BLaER1 treated with 17β-estradiol and CSF1 and Interleukin-3, amounts not matched to agents 10 nM and 100 nM (cell line): ENCODE measurements around the gene SCARF1.

Source experiments
- H3K27ac ChIP-seq, 11 experiments: shearing (Covaris generic); formaldehyde crosslinking; 2 replicates each; pipeline ENCODE4 v1.8.1; 2022
- H3K27me3 ChIP-seq, 11 experiments: shearing (Covaris generic); formaldehyde crosslinking; 2 replicates each; pipeline ENCODE4 v1.8.1; 2022
- H3K36me3 ChIP-seq, 11 experiments: shearing (Covaris generic); formaldehyde crosslinking; 2 replicates each; pipeline ENCODE4 v1.8.1; 2022
- H3K4me1 ChIP-seq, 10 experiments: shearing (Covaris generic); formaldehyde crosslinking; 2 replicates each; pipeline ENCODE4 v1.8.1; 2022
- H3K4me2 ChIP-seq, 11 experiments: shearing (Covaris generic); formaldehyde crosslinking; 2 replicates each; pipeline ENCODE4 v1.8.1; 2022
- H3K4me3 ChIP-seq, 10 experiments: shearing (Covaris generic); formaldehyde crosslinking; 2 replicates each; pipeline ENCODE4 v1.8.1; 2022
- H3K9ac ChIP-seq, 11 experiments: shearing (Covaris generic); formaldehyde crosslinking; 2 replicates each; pipeline ENCODE4 v1.8.1; 2022
- H3K9me3 ChIP-seq, 11 experiments: shearing (Covaris generic); formaldehyde crosslinking; replicated peaks in 1 of 11; 2 replicates each; pipeline ENCODE4 v1.8.1; 2022
- H4K20me1 ChIP-seq, 11 experiments: shearing (Covaris generic); formaldehyde crosslinking; 2 replicates each; pipeline ENCODE4 v1.8.1; 2022
- Cebpa-rat ChIP-seq, 11 experiments: shearing (Covaris generic); IDR thresholded peaks; 2 replicates each; pipeline ENCODE4 v1.8.1; 2022

SCARF1 gene

GRCh38 chr17:1591474-1592090, 54.0 kb downstream of the SCARF1 start:
- Histone ChIP-seq H3K27ac (peak overlapping the region in 10 of 11 experiments; percentile 79 to 99 (median 92); a peak in 20 of 22 replicates), H3K36me3 (peaks cover 0 to 79% (median 49%) of the 10 kb centered on the region in 11 experiments; a peak in 19 of 22 replicates), H3K4me1 (peaks cover 94 to 100% (median 97%) of the 10 kb centered on the region in 10 experiments), H4K20me1 (no peaks in the 10 kb centered on the region; a peak in 1 of 22 replicates), H3K9ac (peak overlapping the region in 10 of 11 experiments; percentile 68 to 93 (median 82); a peak in 18 of 22 replicates), H3K4me3 (peak overlapping the region in 7 of 10 experiments; percentile 28 to 61 (median 51); a peak in 12 of 20 replicates), H3K27me3 (no peaks in the 10 kb centered on the region), H3K4me2 (peak overlapping the region; percentile 87 to 98 (median 95)), H3K9me3 (no peaks in the 10 kb centered on the region)
- no peak for TF ChIP-seq Cebpa-rat (IDR thresholded peaks at IDR 0.05)

GRCh38 chr17:1590747-1591473, 54.6 kb downstream of the SCARF1 start:
- peak in 1 of 11 experiments; percentile 13; a peak in 2 of 22 replicates for TF ChIP-seq Cebpa-rat (IDR thresholded peaks at IDR 0.05)
- Histone ChIP-seq H4K20me1 (no peaks in the 10 kb centered on the region; a peak in 1 of 22 replicates), H3K4me2 (peak overlapping the region; percentile 63 to 98 (median 94)), H3K36me3 (peaks cover under 1 to 79% (median 51%) of the 10 kb centered on the region in 11 experiments; a peak in 19 of 22 replicates), H3K9me3 (no peaks in the 10 kb centered on the region), H3K4me3 (peak overlapping the region in 9 of 10 experiments; percentile 7 to 61 (median 48); a peak in 18 of 20 replicates), H3K4me1 (peaks cover 98 to 100% (median 99%) of the 10 kb centered on the region in 10 experiments), H3K27ac (peak overlapping the region; percentile 9 to 99 (median 91)), H3K9ac (peak overlapping the region; percentile 5 to 93 (median 78); a peak in 21 of 22 replicates), H3K27me3 (no peaks in the 10 kb centered on the region)

GRCh38 chr17:1590029-1590746, 55.3 kb downstream of the SCARF1 start:
- TF ChIP-seq Cebpa-rat (IDR thresholded peaks at IDR 0.05), result peak; percentile 8 to 83 (median 75); a peak in 14 of 22 replicates
- H3K4me1 ChIP-seq, result peaks cover 98 to 100% (median 99%) of the 10 kb centered on the region in 10 experiments
- H3K4me3 ChIP-seq, result peak overlapping the region in 9 of 10 experiments; percentile 7 to 61 (median 48); a peak in 17 of 20 replicates
- peak overlapping the region; percentile 9 to 99 (median 91); a peak in 21 of 22 replicates for H3K27ac ChIP-seq
- no peaks in the 10 kb centered on the region for H3K27me3 ChIP-seq
- H3K9ac ChIP-seq, result peak overlapping the region; percentile 5 to 93 (median 78); a peak in 21 of 22 replicates
- peak overlapping the region; percentile 63 to 98 (median 94) for H3K4me2 ChIP-seq
- H3K9me3 ChIP-seq, result no peaks in the 10 kb centered on the region
- peaks cover 8 to 79% (median 54%) of the 10 kb centered on the region in 11 experiments; a peak in 20 of 22 replicates for H3K36me3 ChIP-seq
- H4K20me1 ChIP-seq, result no peaks in the 10 kb centered on the region; a peak in 1 of 22 replicates

GRCh38 chr17:1588821-1589585, 56.5 kb downstream of the SCARF1 start:
- peaks cover 98 to 100% (median 99%) of the 10 kb centered on the region in 10 experiments for H3K4me1 ChIP-seq
- H3K36me3 ChIP-seq, result peaks cover 9 to 85% (median 62%) of the 10 kb centered on the region in 11 experiments; a peak in 20 of 22 replicates
- peak overlapping the region; percentile 9 to 99 (median 91); a peak in 20 of 22 replicates for H3K27ac ChIP-seq
- no peaks in the 10 kb centered on the region; a peak in 1 of 22 replicates for H4K20me1 ChIP-seq
- H3K9ac ChIP-seq, result peak overlapping the region; percentile 44 to 93 (median 78); a peak in 21 of 22 replicates
- H3K4me2 ChIP-seq, result peak overlapping the region; percentile 63 to 98 (median 94)
- no peaks in the 10 kb centered on the region for H3K27me3 ChIP-seq
- no peak for TF ChIP-seq Cebpa-rat (IDR thresholded peaks at IDR 0.05)
- no peaks in the 10 kb centered on the region for H3K9me3 ChIP-seq
- peak overlapping the region in 4 of 10 experiments; percentile 18 to 54 (median 32); a peak in 1 of 20 replicates for H3K4me3 ChIP-seq

- H3K36me3 ChIP-seq, result peaks cover 9 to 98% (median 82%) of the 10 kb centered on the region in 11 experiments; a peak in 20 of 22 replicates
- no peaks in the 10 kb centered on the region for H3K9me3 ChIP-seq
- H3K4me2 ChIP-seq, result peak overlapping the region; percentile 81 to 100 (median 93); a peak in 21 of 22 replicates
- peaks cover 98 to 100% (median 100%) of the 10 kb centered on the region in 10 experiments for H3K4me1 ChIP-seq
- no peaks in the 10 kb centered on the region; a peak in 1 of 22 replicates for H4K20me1 ChIP-seq
- H3K9ac ChIP-seq, result peak overlapping the region; percentile 8 to 77 (median 62); a peak in 11 of 22 replicates
- H3K27ac ChIP-seq, result peak overlapping the region; percentile 37 to 99 (median 90); a peak in 21 of 22 replicates
- peak overlapping the region in 1 of 10 experiments; percentile 15; a peak in 1 of 20 replicates for H3K4me3 ChIP-seq
- no peak for TF ChIP-seq Cebpa-rat (IDR thresholded peaks at IDR 0.05)
- H3K27me3 ChIP-seq, result no peaks in the 10 kb centered on the region
These were observed 61.4 kb downstream of the SCARF1 start for GRCh38 chr17:1584167-1584566.
